Sigmoid colon (tissue), 4 donors: ENCODE data around the gene TNFRSF9.
"Not testable (repeated sequence)": the region's sequence is repeated elsewhere in the genome, so short reads cannot be mapped to it uniquely, and the experiment has no call there.

Experiments
- CTCF ChIP-seq, 4 experiments: fragments of 450-650 bp in 3 of 4; fragments of 200-600 bp in 1 of 4; IDR thresholded peaks; one replicate each; pipeline ENCODE4 v1.5.1; 2016 to 2019; ENCODE audit warnings: antibody characterized with exemption in 4 of 4, mild to moderate bottlenecking in 3 of 4, moderate library complexity in 2 of 4
- EP300 ChIP-seq, 4 donors: sonication (generic); formaldehyde crosslinking; IDR thresholded peaks; one replicate each; pipeline ENCODE4 v1.6.1; 2017; ENCODE audit warnings: antibody characterized with exemption in 4 of 4
- POLR2A ChIP-seq, 2 donors: fragments of 450-650 bp; IDR thresholded peaks; one replicate each; pipeline ENCODE4 v1.6.1; 2016; ENCODE audit warnings: antibody characterized with exemption in 2 of 2, mild to moderate bottlenecking in 2 of 2, moderate library complexity in 2 of 2
- POLR2AphosphoS5 ChIP-seq, 4 donors: sonication (generic); formaldehyde crosslinking; IDR thresholded peaks; one replicate each; pipeline ENCODE4 v1.6.1; 2017; ENCODE audit warnings: antibody characterized with exemption in 4 of 4

- not testable (repeated sequence) for TF ChIP-seq CTCF, EP300, POLR2A, POLR2AphosphoS5 (IDR thresholded peaks at IDR 0.05)
Observed at GRCh38 chr1:7963841-7964240, 23.2 kb upstream of the TNFRSF9 start.
